DMS 273 (cell line): Measurements from ENCODE around the gene PCDHGC4.

Source experiments
- DNase-seq: peaks from one replicate; lab custom pipeline; 2025; ENCODE audit not compliant: unreplicated experiment; lab: John Stamatoyannopoulos, UW

PCDHGC4 gene

DNA sequence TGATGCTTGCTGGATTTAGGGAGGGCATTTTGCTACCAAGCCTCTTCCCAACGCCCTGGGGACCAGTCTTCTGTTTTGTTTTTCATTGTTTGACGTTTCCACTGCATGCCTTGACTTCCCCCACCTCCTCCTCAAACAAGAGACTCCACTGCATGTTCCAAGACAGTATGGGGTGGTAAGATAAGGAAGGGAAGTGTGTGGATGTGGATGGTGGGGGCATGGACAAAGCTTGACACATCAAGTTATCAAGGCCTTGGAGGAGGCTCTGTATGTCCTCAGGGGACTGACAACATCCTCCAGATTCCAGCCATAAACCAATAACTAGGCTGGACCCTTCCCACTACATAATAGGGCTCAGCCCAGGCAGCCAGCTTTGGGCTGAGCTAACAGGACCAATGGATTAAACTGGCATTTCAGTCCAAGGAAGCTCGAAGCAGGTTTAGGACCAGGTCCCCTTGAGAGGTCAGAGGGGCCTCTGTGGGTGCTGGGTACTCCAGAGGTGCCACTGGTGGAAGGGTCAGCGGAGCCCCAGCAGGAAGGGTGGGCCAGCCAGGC is 27.0 kb downstream of the PCDHGC4 start:
- DNase-seq: no peak

DNA sequence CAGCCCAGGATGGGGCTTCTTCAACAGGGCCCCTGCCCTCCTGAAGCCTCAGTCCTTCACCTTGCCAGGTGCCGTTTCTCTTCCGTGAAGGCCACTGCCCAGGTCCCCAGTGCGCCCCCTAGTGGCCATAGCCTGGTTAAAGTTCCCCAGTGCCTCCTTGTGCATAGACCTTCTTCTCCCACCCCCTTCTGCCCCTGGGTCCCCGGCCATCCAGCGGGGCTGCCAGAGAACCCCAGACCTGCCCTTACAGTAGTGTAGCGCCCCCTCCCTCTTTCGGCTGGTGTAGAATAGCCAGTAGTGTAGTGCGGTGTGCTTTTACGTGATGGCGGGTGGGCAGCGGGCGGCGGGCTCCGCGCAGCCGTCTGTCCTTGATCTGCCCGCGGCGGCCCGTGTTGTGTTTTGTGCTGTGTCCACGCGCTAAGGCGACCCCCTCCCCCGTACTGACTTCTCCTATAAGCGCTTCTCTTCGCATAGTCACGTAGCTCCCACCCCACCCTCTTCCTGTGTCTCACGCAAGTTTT is 27.6 kb downstream of the PCDHGC4 start:
- peak; percentile 68 for DNase-seq

DNA sequence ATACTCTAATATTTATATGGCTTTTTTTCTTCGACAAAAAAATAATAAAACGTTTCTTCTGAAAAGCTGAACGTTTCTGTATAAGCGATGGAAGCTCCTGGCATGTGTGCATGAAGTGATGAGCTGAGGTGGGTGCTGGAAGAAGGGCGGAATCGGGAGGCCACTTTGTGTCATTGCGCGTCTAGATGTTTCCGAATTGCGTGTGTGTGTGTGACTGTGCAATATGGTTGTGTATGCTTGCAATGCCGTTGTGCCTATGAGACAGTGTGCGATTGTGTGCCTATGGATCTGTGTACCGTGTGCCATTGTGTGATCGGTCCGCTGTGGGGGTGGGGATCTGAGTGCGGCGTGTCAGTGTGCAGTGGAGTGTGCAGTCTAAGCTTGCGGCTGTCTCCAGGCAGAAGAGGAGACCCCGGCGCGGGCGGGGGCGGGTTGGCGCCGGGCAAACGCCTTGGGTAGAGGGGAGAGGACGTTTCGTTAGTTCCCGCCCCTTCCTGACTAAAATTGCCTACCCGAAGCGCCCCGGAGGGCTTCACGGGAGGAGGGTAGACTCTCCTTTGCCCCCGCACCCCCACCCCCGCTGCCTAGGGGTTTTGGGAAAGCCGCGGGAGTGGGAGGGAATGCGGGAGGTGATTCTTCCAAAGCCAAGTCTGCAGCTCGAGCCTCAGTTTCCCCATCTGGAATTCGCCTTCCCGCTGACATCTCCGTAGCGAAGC is 28.2 kb downstream of the PCDHGC4 start:
- DNase-seq: peak; percentile 72

DNA sequence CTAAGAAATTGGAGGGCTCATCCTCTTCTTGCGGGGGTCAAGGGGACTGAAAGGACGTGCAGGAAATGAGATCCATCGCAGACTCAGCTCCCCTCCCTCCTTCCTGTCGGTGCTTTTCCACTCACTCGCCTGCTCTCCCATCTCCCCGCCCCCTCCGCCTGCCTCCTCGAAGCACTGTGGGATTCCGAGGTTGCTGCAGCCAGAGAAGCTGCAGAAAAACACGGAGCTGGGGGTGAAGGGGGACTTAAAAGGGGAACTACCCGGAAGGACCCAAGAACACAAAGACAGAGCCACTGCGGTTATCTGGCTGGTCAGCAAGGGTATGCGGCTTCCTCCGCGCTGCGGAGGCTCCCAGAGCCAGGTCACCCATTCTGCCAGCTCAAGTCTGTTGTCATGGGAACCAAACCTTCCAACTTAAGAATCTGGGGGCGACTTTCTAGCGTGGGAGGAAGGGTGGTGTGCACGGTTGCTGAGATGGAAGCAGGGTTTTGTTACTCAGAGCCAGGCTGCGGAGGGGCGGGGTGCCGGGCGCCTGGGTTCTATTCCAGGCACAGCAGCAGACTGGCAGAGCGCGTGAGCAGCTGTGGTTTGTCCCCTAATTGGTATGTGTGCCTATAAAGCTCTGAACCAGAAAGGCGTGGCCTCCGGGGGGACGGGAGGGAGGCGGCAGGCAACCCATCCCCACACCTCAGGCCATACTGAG is 28.9 kb downstream of the PCDHGC4 start:
- DNase-seq: peak; percentile 98

DNA sequence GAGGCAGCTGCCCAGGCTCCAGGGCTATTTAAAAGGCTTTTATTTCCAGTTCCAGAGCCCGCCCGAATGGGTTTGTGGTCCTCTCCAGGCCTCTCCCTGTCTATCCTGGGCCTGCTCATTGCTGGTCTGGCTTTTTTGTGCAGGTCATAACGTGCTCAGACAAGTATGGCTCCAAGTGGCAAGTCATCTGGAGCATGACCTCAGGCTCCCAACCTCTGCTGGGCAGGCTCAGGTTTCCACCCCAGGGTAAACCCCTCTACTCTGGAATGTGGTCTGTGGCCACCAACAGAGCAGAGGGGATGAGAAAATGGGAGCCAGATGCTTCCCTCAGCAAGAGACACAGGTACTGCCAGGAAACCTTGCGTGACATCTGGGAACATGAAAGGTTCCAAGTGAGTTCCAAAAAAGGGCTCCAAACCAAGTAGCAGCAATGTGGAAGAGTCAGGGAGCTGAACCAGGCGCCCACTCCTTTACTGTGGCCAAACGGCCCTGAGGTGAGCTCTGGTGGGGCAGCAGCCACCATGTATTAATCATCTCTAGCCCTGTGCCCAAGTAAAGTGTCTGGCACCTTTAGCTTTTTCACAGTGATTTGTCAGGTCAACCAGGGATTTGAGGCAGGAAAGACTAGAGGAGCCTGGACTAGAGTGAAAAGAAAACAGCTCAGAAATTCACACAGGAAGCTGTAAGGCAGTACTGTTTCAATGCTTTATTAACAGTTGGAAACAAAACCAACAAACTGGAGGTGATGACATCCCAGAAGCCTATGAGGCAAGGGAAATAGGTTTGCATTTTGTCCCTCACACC is 29.7 kb downstream of the PCDHGC4 start:
- peak; percentile 98 for DNase-seq

DNA sequence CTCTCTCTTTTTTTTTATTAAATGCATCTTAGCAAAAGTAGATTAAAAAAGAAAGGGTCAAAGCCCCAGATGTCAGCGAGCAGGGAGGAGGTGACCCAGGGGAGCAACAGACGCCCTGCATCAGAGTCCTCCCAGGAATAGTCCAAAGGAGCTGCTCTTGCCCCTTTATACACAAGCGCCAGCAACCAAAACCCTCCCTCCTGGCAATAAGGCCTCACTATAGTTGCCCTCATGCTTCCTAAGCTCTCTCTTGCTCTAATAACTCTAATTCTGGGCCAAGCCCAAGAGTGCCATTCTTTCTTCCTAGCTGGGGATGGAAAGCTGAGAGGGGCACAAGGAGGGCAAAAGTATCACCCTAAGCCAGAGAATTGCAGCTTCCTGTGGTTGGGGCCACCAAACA is 30.3 kb downstream of the PCDHGC4 start:
- peak; percentile 69 for DNase-seq

DNA sequence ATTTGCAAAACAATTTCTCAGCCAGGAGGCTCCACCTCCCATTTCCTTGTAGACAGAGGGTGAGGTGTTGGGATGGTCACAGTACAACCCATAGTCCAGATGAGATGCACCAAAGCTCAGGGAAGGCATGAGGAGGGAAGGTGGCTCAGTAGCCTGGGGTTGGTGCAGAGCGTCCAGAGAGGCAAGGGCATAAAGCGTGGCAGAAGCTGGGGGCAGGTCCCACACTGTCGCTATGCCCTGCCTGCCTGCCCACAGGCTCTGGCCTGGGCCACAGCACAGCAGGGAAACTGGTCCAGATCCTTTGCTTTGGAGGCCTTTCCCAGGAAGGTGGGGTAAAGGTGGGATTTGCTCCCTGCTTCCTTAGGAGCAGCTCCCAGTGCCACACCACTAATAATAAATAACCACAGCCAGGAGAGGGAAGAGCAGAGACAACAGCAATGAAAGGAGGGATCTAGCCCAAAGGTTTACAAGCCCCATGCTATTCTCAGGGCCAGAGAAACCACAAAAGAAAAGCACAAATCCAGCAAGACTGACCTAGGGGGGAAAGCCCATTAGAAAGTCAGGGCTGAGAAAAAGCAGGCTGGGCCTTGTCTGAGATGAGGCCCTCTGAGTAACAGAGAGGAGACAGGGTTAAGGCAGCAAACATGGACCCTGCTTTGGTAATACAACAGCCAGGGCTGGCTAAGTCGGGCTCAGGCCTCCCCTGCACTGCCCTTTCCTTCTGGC is 31.3 kb downstream of the PCDHGC4 start:
- DNase-seq: no peak

DNA sequence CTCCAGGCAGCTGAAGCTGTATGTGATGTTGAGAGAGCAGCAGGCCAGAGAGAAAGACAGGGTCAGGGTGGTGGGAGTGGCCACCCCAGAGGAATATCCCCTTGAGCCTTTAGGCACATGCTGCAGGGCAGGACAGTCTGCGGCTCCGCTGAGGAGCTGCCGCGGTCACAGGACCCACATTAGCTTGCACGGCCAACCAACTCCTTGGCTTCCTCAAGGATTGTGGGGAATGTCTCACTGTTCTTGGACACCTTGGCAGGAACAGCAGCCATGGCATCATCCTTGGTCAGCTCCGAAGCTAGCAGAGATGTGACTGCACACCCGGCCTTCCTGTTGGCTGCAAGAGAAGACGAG is 31.8 kb downstream of the PCDHGC4 start:
- DNase-seq: no peak

DNA sequence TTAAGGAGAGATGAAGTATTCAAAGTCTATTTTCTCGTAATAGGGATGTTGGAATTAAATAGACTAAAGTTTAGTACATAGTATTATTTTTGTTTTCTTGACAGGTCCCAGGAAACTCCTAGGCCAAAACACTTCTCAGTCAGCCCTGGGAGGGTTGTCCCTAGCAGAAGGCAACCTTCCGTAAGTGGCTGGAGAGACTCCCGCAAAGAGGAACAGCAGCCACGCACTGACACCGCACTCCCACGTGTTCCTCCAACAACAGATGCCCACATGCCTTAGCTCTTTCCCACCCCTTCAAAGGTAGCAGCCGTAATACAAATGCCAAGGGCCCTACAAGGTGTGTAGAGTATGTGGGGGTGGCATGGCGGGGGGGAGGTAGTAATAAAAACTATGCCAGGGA is 32.5 kb downstream of the PCDHGC4 start:
- DNase-seq: no peak

DNA sequence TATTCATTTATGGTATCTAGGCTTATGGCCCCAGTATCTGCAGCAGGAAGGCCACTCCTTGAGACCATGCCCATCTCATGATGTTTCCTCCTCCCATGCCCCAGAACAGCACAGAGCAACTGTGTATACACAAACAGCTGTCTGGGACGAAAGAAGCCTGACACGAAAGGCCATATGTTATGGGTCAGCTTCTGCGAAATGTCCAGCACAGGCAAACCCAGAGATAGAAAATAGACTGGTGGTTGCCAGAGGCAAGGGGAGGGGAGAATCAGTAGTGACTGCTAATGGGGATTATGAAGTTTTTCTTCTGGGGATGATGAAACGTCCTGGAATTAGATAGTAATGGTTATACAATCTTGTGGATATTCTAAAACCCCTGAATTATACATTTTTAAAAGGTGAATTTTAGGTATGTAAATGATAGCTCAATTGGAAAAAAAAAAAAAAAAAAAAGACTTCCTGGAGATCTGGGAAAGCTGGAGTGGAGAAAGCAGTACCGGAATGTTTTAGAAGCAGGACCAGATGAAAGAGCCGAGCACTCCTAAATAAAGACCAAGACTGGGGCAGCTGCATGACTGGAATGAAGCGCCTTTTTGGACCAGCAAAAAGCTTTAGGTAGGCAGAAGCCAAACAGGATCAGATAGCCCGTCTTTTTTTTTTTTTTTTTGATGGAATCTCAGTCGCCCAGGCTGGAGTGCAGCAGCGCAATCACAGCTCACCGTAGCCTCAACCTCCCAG is 33.2 kb downstream of the PCDHGC4 start:
- no peak for DNase-seq

DNA sequence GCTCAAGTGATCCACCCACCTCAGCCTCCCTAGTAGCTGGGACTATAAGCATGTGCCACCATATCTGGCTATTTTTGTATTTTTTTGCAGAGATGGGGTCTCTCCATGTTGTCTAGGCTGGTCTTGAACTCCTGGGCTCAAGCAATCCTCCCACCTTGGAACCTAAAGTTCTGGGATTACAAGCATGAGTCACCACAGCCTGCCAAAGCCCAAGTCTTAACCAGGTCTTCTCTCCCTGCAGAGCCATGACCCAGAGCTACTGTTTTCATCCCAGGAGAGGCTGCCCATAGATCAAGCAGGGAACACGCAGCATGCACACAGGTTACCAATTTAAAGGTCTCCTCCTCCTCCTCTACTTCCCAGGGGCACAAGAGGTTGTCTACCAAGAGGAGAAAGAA is 33.8 kb downstream of the PCDHGC4 start:
- DNase-seq: no peak

DNA sequence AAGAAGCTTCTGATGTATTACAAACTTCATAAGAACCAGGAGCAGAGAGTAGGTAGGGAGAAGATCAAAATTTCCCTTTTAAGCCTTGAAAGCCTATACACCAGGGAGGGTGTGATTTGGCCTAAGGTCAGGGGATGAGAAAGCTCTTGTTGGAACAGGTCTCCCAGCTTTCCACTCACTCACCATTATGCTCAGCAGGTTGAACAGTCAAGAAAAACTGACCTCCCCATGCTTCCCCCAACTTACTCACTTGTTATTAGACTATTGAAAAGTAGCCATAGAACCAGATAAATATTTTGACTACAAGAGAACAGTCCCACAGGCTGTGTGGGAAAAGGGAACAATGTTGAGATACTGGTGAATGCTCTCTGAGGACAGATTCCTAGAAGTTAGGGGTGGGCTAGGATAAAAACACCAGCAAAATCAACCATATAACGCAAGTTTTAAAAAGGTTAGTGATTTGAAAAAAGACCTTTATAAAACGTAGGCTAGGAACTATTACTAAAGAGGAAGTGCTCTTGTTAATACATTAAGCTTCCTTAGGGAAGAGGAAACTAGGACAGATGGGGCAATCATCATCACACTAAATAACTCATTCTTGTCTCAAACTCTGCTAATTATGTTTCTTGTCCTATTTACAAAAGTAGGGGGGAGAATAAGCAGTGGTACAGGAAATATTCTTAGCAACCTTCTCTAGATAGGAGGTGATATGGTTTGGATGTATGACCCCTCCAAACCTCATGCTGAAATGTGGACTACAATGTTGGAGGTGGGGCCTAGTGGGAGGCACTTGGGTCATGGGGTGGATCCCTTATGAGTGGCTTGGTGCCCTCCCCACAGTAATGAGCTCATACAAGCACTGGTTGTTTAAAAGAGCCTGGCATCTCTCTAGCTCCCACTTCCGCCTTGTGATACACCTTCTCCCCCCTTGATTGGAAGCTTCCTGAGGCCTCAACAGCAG is 35.1 kb downstream of the PCDHGC4 start:
- no peak for DNase-seq

DNA sequence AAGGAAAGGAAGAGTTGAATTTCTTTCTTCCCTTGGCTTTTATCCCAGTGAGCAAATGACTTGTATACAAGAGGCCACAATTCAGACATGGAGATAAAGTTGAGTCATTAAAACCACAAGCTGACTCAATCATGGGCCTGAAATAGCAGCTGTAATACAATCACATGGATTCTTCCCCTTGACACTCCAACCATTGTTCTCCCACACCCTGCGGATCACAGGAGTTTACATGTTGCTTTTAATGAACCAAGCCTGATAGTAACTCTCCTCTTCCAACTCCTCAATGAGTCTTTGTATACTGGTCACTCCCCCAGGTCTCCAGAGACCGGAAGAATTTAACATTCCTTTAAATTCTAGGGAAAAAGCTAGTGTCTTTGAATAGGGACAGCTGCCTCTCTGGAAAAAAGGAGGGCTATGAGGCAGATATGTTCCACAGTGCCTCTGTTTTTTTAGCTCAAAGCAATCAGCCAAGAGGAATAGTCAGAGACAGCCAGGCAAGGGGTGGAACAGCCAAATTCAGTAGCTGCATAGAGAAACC is 36.5 kb downstream of the PCDHGC4 start:
- peak; percentile 26 for DNase-seq

DNA sequence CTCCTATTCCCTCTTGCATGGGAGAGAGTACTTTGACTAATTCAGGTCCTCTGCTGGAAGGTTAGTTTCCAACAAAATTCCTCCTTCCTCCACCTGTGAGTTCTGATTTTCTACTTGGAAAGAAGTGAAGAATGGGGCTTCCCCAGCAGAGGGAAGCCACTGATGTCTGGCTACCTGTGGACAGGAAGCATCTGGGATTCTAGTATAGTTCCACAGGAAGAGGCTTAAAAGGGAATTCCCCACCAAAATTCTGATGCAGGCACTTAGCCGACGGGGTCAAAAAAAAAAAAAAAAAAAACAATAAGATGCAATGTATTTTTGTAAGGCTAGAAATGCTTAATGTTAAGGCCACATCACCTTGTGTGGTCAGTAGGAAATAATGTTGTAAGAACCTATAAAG is 37.5 kb downstream of the PCDHGC4 start:
- no peak for DNase-seq

DNA sequence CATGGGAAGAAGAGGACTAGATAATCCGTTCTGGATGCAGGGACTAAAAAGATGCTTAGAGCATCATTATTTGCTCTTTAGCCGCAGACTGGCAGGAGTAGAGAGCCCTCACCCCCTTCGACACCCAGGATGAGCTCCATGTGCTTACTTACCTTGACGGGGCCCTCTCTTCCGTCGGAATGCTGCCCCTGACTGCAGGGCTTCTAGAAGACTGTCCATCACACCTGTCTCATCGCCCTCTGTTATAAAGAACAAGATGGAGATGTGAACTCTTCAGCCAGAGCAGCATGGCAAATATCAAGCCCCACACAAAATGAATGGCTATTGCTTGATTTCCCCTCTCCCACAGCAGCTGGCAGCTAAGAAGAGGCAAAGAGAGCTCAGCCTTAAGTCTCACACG is 39.2 kb downstream of the PCDHGC4 start:
- no peak for DNase-seq

DNA sequence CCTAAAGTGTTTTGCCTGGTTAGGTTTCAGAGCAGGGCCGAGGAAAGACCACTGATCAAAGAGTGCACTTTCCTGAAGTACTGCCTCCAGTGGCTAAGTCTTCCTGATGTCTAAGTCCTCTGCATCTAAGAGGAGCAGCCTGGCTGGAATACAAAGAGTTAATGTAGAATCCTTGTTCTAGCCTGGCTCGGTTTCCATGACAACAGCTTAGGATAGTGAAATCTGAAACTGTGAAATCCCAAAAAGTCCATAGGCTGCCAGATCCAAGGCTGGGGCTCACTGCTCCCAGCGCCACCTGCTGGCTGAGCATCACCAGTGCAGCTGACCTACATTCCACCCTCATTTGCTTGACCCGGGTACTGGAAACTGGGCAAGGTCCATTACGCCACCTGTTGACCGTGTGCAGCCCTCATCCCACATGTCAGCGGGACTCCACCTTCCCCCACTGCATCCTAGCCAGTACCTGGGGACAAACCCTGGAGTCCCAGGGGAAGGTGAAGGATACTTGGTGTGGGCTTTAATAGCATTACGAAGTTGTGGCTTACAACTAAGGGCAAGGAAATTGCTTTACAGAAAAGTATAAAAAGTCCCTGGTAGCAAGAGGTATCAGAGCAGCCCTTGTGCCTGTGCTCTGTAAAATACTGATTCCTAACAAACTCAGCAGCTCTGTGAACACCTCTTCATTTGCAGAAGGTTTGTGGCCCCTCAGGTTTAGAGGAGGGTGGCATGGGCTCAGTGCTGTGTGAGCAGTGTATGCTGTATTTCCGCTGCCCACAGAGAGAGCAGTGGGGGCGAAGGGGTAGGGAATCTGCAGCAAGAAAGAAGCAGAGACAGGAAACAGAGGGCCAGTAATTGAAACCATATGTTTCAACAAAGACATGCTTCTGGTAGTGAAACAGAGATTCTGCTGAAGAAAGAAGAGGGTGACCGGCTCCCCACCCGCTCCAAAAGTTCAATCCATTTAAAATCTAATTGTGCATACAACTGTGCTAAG is 40.1 kb downstream of the PCDHGC4 start:
- peak; percentile 98 for DNase-seq

DNA sequence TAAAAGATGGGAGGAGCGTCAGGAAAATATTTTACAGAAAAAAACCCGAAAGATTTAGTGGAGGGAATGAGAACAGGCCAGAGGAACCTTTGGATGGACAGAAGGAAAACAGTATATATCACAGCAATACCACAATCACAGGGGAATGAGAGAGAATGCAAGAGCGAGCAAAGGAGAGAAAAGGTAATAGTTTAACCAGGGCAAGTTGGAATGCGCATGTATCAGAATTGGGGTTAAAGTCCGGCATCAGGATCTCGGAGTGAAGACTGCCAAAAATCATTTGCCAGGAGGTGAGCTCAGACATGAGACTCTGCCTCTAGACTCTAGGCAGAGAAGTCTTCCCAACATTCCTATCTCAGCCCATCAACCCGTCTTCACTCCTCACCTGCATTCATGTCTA is 40.8 kb downstream of the PCDHGC4 start:
- no peak for DNase-seq

DNA sequence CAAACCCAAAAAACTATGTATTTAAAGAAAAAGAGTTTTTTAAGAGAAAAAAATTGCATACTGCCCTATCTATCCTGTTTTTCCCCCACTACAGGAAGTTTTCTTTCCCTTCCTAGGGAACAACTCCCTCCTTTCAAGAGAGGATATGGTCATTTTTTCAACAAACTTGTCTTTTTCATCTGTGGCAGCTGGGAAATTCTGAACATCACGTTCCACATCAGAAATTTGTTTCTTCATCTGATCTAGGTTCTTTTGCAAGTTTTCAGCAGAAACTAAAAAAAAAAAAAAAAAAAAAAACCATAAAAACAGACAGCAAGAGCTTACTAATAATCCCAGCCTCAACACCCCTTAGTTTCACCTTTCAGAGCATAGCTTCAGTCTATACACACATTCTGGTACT is 42.6 kb downstream of the PCDHGC4 start:
- DNase-seq: no peak
